Sigmoid colon (tissue), 7 donors: ENCODE measurements around the gene AGMAT. TPM values are rescaled to one million over a fixed set of nuclear protein-coding genes. Genes with fewer than 3 reads are reported as not detected.

Source experiments
- DNase-seq: peaks from one replicate; pipeline ENCODE4 v3.0.0-alpha.2; 2019
- H3K27ac ChIP-seq, 4 donors: fragments of 200-600 bp; sonication (generic); one replicate each; pipeline ENCODE4 v1.5.1; 2016 to 2019; ENCODE audit warnings: mild to moderate bottlenecking in 1 of 4
- H3K27me3 ChIP-seq, 3 donors: fragments of 200-600 bp; sonication (generic); one replicate each; pipeline ENCODE4 v1.5.1; 2019; ENCODE audit warnings: mild to moderate bottlenecking in 1 of 3
- H3K36me3 ChIP-seq, 4 donors: fragments of 200-600 bp; sonication (generic); one replicate each; pipeline ENCODE4 v1.5.1; 2016 to 2019
- H3K4me1 ChIP-seq, 4 donors: fragments of 200-600 bp; sonication (generic); one replicate each; pipeline ENCODE4 v1.5.1; 2017 to 2019
- H3K4me3 ChIP-seq, 4 donors: fragments of 200-600 bp; sonication (generic); one replicate each; pipeline ENCODE4 v1.5.1; 2017 to 2019; ENCODE audit warnings: mild to moderate bottlenecking in 2 of 4, moderate library complexity in 1 of 4
- H3K9me3 ChIP-seq, 4 donors: fragments of 200-600 bp in 3 of 4; sonication (generic) in 3 of 4; one replicate each; pipeline versions ENCODE4 v1.5.1 to v1.6.1; 2013 to 2019
- EP300 ChIP-seq, 4 donors: sonication (generic); formaldehyde crosslinking; IDR thresholded peaks; one replicate each; pipeline ENCODE4 v1.6.1; 2017; ENCODE audit warnings: antibody characterized with exemption in 4 of 4
- POLR2A ChIP-seq, 2 donors: fragments of 450-650 bp; IDR thresholded peaks; one replicate each; pipeline ENCODE4 v1.6.1; 2016; ENCODE audit warnings: antibody characterized with exemption in 2 of 2, mild to moderate bottlenecking in 2 of 2, moderate library complexity in 2 of 2
- POLR2AphosphoS5 ChIP-seq, 4 donors: sonication (generic); formaldehyde crosslinking; IDR thresholded peaks; one replicate each; pipeline ENCODE4 v1.6.1; 2017; ENCODE audit warnings: antibody characterized with exemption in 4 of 4
- WGBS, 2 donors: extraction: QIAGEN DNeasy Blood & Tissue Kit; methylation state at CpG; one replicate each; pipeline ENCODE4 v1.1.7; 2013; 5-methylcytosine and 5-hydroxymethylcytosine counted together
- intact Hi-C: fragments of 100-400 bp; cut with DNase I; formaldehyde crosslinking; loops from one replicate; pipeline ENCODE4 v1.15.1; 2023
- polyA plus RNA-seq, 3 donors: library from polyadenylated mRNA; stranded (reverse); fragments of 200-250 nt; gene quantifications; one replicate each; pipeline ENCODE4 v1.2.3, GENCODE V29; 2013
- small RNA-seq, 3 donors: library from RNA; depleted of rRNA; stranded (forward); fragments of <200 nt; gene quantifications; one replicate each; pipeline ENCODE3, GENCODE V24; 2016
- total RNA-seq, 4 donors: library from RNA; depleted of rRNA; stranded (reverse); fragments of >200 nt; gene quantifications; one replicate each; pipeline ENCODE4 v1.1.0, GENCODE V29; 2016
- TF ChIP-seq, protein P1 (sequence below), 4 experiments: fragments of 450-650 bp in 3 of 4; fragments of 200-600 bp in 1 of 4; IDR thresholded peaks; one replicate each; pipeline ENCODE4 v1.5.1; 2016 to 2019; ENCODE audit warnings: antibody characterized with exemption in 4 of 4, mild to moderate bottlenecking in 3 of 4, moderate library complexity in 2 of 4
- donor health status: healthy with polysubstance abuse.
- donor health status: Bipolar disorder and iron deficiency.
- donor health status: healthy.

Gene AGMAT
- total and polyA plus RNA-seq, 7 donors = 0.14 to 18.3 (median 8.9) TPM; not detected in 3

DNA sequence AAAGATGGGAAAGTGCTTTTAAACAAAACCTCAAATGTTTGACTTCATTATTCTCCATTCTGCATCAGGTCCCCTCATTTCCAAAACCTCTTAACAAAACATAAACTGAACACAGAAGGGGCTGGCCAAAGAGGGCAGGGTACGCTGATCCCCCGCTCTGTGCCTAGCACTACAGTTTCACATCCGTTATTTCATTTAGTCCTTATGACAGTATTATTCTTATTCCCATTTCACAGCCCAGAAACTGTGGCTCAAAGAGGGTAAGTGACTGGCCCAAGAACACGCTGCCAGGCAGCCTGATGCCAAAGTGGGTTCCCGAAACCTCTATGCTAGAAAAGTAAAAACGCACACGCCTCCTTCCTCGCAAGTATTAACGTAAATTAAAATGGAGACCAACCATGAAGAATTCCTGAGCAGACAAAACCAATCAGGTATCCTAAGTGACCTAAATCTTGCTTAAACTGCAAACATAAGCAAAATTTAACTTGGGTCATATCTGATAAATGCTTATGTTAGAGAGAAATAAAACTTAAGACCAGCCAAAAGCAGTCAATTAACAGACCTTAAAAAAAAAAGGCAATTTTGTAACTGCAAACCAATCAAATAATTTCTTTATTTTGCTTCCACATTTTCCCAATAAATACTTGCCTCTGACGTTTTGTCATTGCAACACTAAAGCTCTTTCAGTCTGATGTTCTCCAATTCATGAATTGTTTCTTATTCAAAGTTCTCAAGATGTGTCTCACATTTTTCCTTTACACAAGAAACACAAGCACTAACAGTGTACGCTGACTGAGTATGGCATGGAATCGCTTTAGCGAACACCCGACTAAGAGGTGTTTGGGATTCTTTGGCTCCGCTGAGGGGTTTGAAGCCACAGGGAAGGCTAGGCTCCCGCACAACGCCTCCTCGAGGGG is 61.5 kb downstream of the AGMAT start:
- Histone ChIP-seq H3K4me3 (peak overlapping the region; percentile 61 to 93 (median 77)), H3K27me3 (no peaks in the 10 kb centered on the region), H3K4me1 (peaks cover 0 to 41% (median 32%) of the 10 kb centered on the region in 4 donors), H3K27ac (peak overlapping the region; percentile 97 to 100 (median 98)), H3K9me3 (no peaks in the 10 kb centered on the region), H3K36me3 (no peaks in the 10 kb centered on the region)
- 38 to 42% methylated on average over 18 of the region's 18 CpGs for WGBS, 2 donors
- DNase-seq = no peak
- TF ChIP-seq POLR2A (IDR thresholded peaks at IDR 0.05) (no peak), POLR2AphosphoS5 (IDR thresholded peaks at IDR 0.05) (no peak), EP300 (IDR thresholded peaks at IDR 0.05) (no peak)
- TF ChIP-seq, protein P1, sequence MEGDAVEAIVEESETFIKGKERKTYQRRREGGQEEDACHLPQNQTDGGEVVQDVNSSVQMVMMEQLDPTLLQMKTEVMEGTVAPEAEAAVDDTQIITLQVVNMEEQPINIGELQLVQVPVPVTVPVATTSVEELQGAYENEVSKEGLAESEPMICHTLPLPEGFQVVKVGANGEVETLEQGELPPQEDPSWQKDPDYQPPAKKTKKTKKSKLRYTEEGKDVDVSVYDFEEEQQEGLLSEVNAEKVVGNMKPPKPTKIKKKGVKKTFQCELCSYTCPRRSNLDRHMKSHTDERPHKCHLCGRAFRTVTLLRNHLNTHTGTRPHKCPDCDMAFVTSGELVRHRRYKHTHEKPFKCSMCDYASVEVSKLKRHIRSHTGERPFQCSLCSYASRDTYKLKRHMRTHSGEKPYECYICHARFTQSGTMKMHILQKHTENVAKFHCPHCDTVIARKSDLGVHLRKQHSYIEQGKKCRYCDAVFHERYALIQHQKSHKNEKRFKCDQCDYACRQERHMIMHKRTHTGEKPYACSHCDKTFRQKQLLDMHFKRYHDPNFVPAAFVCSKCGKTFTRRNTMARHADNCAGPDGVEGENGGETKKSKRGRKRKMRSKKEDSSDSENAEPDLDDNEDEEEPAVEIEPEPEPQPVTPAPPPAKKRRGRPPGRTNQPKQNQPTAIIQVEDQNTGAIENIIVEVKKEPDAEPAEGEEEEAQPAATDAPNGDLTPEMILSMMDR (IDR thresholded peaks at IDR 0.05) = no peak
- intact Hi-C loops = loop anchor here (5.0 to 10.0 kb wide), 3 partner anchors 111 to 1531 kb away; partner anchors contain the start of genes SDHB and TMEM51

DNA sequence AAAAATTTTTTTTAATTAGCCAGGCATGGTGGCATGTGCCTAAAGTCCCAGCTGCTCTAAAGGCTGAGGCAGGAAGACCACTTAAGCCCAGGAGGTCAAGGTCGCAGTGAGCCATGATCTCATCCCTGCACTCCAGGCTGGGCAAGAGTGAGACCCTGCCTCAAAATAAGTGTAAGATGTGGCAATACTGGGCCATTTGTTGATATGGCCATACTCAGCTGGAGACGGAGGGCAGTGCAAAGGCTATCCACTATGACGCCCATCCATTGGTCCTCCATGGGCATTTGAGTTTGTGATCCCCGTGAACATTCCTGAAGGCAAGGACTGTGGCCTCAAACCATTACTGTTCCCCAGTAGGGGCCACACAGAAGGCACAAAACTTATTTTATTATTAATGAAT is 62.3 kb downstream of the AGMAT start:
- no peaks in the 10 kb centered on the region for H3K9me3 ChIP-seq
- no peak for TF ChIP-seq POLR2AphosphoS5 (IDR thresholded peaks at IDR 0.05)
- TF ChIP-seq, protein P1 (IDR thresholded peaks at IDR 0.05) = no peak
- TF ChIP-seq EP300 (IDR thresholded peaks at IDR 0.05) = no peak
- no peak for TF ChIP-seq POLR2A (IDR thresholded peaks at IDR 0.05)
- peak overlapping the region in 1 of 4 donors; percentile 98 for H3K27ac ChIP-seq
- H3K36me3 ChIP-seq = peaks cover 0 to 7% (median 2%) of the 10 kb centered on the region in 4 donors
- DNase-seq = no peak
- 97% methylated on average over 4 of the region's 4 CpGs for WGBS, 2 donors
- H3K4me1 ChIP-seq = peaks cover 0 to 34% (median 24%) of the 10 kb centered on the region in 4 donors
- intact Hi-C loops = loop anchor here (5.0 to 10.0 kb wide), 3 partner anchors 110 to 1532 kb away; partner anchors contain the start of genes SDHB and TMEM51
- H3K4me3 ChIP-seq = no peak overlapping the region
- no peaks in the 10 kb centered on the region for H3K27me3 ChIP-seq

Small RNAs within 50 kb of the gene (small RNA-seq; reads per million reads assigned to genes)
- gene CD24P1 (0 reads per million in 3 donors), gene RNU7-179P (0 reads per million in 3 donors), gene SCARNA21B (0 reads per million in 3 donors)

Other genes starting within 250 kb of the AGMAT start
- 10 to 100 TPM; 32.7 to 47.4 (median 37.3) TPM for gene EFHD2, start 175.2 kb downstream of the AGMAT start, total RNA-seq
- 100 to 1,000 TPM; 157 to 181 (median 177) TPM for gene EFHD2, start 175.2 kb downstream of the AGMAT start, polyA plus RNA-seq
- not detected for gene CTRC, start 146.6 kb downstream of the AGMAT start, total RNA-seq
- 1 to 10 TPM in 1 of 3 donors, under 1 TPM in 1, not detected in 1; 0.34 to 1.2 TPM for gene CTRC, start 146.6 kb downstream of the AGMAT start, polyA plus RNA-seq
- not detected for gene CELA2A, start 128.3 kb downstream of the AGMAT start, total RNA-seq
- not detected for gene CELA2A, start 128.3 kb downstream of the AGMAT start, polyA plus RNA-seq
- not detected for gene CELA2B, start 108.9 kb downstream of the AGMAT start, total RNA-seq
- gene CELA2B, start 108.9 kb downstream of the AGMAT start, polyA plus RNA-seq = not detected
- gene CASP9, start 60.8 kb downstream of the AGMAT start, total RNA-seq = 10 to 100 TPM in 2 of 4 donors, 1 to 10 TPM in 2; 6.2 to 18.2 (median 10.0) TPM
- 10 to 100 TPM; 11.4 to 17.8 (median 16.3) TPM for gene CASP9, start 60.8 kb downstream of the AGMAT start, polyA plus RNA-seq
- gene DNAJC16, start 58.2 kb downstream of the AGMAT start, total RNA-seq = 10 to 100 TPM; 11.4 to 20.5 (median 16.8) TPM
- 1 to 10 TPM; 1.2 to 8.6 (median 1.2) TPM for gene DNAJC16, start 58.2 kb downstream of the AGMAT start, polyA plus RNA-seq
- gene DDI2, start 32.4 kb upstream of the AGMAT start, total RNA-seq = 10 to 100 TPM; 13.4 to 27.3 (median 19.8) TPM
- gene DDI2, start 32.4 kb upstream of the AGMAT start, polyA plus RNA-seq = 10 to 100 TPM in 1 of 3 donors, 1 to 10 TPM in 2; 3.0 to 12.5 (median 5.3) TPM
- 10 to 100 TPM; 28.6 to 49.6 (median 33.9) TPM for gene PLEKHM2, start 99.3 kb upstream of the AGMAT start, total RNA-seq
- 10 to 100 TPM; 19.8 to 34.4 (median 20.8) TPM for gene PLEKHM2, start 99.3 kb upstream of the AGMAT start, polyA plus RNA-seq
- gene SLC25A34, start 151.2 kb upstream of the AGMAT start, total RNA-seq = 1 to 10 TPM in 3 of 4 donors, under 1 TPM in 1; 0.36 to 1.8 (median 1.6) TPM
- gene SLC25A34, start 151.2 kb upstream of the AGMAT start, polyA plus RNA-seq = 10 to 100 TPM in 2 of 3 donors, 1 to 10 TPM in 1; 3.0 to 16.0 (median 12.1) TPM
- under 1 TPM in 1 of 4 donors, not detected in 3; 0.55 TPM for gene TMEM82, start 157.4 kb upstream of the AGMAT start, total RNA-seq
- gene TMEM82, start 157.4 kb upstream of the AGMAT start, polyA plus RNA-seq = 10 to 100 TPM in 2 of 3 donors, 1 to 10 TPM in 1; 4.8 to 19.3 (median 17.3) TPM
- 10 to 100 TPM; 28.1 to 53.2 (median 49.8) TPM for gene FBLIM1, start 173.7 kb upstream of the AGMAT start, total RNA-seq
- gene FBLIM1, start 173.7 kb upstream of the AGMAT start, polyA plus RNA-seq = 100 to 1,000 TPM; 107 to 227 (median 175) TPM
- 1 to 10 TPM in 2 of 4 donors, under 1 TPM in 2; 0.54 to 2.2 (median 1.3) TPM for gene UQCRHL, start 222.6 kb upstream of the AGMAT start, total RNA-seq
- 1 to 10 TPM; 3.6 to 4.6 (median 4.0) TPM for gene UQCRHL, start 222.6 kb upstream of the AGMAT start, polyA plus RNA-seq